ENCODE data around the gene OTULIN.
A peak's percentile ranks its signal among the peaks of the same experiment; 100 is the strongest.

Gene OTULIN

DNA sequence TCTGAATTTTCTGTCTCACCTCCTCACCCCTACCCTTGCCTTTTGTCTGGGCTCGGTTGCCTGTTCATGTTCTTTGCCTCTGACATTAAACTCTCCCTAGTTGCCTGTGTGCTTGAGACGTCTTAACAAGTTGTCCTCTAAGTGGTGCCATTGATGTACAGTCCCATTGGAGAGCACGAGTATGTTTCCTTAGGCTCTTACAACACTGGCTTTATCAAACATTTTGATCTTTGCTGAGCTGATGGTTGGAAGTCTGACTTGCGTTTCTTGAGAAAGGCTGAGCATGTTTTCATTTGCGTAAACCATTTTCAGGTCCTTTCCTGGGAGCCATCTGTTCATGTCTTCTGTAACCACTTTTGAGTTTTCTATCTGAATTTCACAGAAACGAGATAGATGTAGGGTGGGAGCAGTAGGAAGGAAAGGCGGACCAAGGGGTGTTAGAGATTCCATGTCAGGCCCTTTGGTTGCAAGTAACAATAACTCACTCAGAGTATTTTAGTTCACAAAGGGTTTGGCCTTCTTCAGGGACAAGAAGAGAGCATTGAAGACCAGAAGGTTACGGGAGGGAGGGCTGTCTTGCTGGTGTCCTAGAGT is 35.4 kb downstream of the OTULIN start:
- no peak for DNase-seq

DNA sequence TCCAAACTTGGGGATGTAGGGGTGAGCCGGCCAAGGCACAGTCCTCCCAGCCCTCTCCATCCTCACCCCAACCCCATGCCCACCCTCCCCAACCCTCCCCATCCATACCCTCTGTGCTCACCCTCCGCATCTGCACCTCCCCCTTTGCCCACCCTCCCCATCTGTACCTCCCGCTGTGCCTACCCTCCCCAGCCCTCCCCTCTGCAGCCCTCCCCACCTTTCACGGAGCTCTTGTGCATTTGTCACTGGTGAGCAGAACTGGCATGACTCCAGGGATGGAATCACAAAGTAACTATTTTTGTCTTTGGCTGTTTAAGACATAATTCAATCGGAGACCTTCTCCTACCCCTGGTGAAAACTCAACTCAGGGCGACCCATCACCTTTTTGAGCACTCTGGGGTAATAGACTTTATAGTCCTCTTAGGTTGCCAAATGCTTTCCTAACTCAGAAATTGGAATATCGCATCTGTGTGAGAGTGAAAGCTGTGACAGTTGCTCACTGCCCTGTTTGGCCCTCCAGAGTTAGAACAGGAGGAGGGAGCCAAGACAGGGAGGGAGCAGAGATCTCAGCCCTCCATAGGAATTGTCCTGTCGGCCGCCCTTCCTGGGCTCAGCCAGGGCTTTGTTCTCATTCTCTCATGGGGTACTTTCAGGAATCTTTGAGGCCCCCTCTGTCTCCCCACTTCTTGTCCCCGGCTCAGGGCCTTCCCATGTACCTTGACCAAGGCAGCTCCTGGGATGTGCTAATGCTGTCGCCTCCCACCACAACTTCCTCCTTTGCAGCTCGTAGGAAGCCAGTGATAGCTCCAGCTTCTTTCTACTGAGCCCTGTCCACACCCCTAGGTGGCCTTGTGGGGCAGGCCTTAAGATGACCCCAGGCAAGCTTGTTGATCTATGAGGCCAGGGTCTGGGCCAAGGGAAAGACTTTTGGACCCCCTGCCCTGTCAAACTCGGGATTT is 36.2 kb downstream of the OTULIN start:
- peak; percentile 61 for DNase-seq

DNA sequence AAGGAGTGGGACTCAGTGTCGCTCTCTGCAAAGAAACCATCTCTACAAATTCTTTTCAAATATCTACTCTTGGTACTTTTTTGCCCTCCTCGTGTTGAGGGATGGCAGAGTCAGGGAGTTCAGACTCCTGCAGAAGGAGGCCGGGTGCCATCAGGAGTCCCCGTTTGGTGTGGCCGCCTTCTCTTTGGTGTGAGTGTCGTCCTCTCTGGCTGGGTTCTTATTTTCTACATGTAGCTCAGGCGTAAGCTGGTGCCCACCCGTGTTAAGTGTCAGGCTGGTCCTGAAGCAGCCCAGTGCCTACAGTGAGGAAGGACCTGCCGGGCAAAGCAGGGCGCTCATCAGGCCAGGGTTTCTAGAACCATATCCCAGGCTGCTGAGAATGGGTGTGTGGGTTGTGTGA is 37.0 kb downstream of the OTULIN start:
- no peak for DNase-seq

DNA sequence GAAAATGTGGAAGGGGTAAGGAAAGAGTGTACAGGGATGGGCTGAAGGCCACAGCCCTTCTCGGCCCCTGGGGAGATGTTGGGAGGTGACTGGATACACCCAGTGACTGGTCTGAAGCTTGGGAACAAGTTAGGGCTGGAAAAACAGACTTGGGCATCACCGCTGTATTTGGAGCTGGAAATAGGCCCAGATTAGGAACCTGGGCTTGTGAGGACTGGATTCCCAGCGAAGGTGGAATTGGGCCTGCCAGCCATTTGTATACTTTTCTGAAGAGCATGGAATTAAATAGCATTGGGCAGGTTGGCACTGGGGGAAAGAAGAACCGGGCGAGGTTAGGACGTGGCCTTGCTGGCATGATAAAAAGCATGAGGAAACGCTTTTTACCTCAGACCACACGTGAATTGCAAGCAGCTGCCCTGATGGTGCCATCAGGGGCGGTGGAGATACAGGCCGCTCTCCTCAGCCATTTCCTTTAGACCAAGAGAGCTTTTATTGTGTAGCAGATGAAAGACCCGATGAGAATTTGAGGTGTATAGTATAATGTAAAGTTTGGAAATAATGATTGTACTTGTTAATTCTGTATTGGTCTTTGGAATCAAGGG is 37.8 kb downstream of the OTULIN start:
- DNase-seq = no peak

GRCh38 chr5:14705556-14705955 is 41.0 kb downstream of the OTULIN start:
- DNase-seq = no peak

GRCh38 chr5:14706615-14707021 is 42.1 kb downstream of the OTULIN start:
- peak; percentile 65 for DNase-seq

DNA sequence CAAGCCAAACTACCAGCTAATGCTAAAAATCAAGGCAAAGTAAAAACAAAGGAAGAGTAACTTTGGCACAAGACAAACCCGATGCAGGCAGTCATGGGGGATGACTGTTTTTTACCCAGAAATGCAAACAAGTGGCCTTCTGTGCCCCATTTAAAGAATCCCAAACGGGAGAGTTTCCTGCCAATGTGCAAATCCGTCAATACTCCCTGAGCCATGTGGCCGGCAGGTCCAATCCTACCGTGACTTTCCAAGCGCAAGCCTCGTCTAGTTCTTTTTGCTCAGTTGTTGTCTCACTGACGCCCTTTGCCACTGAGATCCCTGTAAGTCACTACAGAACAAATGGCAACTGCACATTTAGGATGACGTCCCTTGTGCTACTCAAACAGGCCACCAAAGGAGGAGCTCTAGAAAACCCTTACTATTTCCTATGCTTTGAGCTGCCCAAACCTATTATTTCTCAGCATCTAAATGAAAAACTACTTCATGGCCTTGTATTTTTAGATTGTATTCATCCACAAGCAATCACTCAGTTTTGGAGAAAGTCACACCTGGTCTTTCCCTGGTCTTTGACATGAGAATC is 43.4 kb downstream of the OTULIN start:
- DNase-seq = no peak

GRCh38 chr5:14708551-14708950 is 44.0 kb downstream of the OTULIN start:
- no peak for DNase-seq

DNA sequence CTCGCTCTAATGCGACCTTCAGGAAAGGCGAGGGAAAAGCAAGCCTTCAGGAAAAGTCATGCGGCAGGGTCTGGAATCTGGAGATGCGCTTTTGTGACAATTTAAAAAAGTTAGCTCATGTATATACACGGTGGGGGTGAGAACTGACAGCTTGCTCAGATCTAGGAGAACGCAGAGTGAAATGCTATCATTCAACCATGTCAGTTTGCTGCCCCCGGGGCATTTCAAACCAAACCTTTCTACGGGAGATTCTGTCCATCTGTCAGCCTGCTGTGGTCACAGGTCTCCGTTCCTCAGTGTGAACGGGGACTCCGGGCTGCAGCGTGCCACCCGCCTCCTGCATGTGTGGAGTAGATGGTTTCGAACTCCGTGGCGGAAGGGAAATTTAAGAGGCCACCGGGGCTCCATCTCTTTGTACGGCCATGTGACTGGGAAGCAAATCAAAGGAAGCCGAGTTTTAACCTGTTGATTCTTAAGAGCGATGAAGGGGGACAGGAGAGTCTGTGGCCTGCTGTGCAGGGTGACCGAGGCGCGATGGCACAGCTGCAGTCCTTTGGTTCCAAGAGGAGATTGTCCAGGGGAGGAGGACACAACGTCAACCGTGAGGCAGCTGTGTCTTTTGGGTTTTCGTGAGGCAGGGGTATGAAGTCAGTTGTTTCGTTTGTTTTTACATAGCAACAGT is 45.9 kb downstream of the OTULIN start:
- DNase-seq = no peak

GRCh38 chr5:14712131-14712530 is 47.6 kb downstream of the OTULIN start:
- DNase-seq = no peak

- no peak for DNase-seq
These were observed 48.1 kb downstream of the OTULIN start for GRCh38 chr5:14712666-14713065.

GRCh38 chr5:14713476-14714390 is 49.2 kb downstream of the OTULIN start:
- no peak for DNase-seq

DNA sequence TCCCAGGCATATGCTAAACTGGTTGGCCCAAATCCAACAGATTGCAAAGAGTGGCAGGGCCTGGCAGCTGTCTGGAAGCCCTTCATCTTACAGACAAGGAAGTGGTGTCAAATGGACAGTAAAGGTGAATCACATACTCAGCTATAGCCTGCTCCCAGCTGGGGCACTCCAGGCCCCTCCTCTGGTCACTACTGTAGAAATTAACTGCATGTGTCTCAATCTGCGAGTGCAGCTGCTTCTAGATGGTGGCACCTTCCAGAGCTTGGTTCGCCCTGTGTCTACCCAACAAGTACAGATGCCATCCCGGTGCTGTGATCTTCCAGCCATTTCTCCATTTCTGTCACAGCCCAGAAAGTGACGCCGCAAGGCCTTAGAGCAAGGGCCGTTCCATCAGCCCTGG is 50.2 kb downstream of the OTULIN start:
- no peak for DNase-seq

DNA sequence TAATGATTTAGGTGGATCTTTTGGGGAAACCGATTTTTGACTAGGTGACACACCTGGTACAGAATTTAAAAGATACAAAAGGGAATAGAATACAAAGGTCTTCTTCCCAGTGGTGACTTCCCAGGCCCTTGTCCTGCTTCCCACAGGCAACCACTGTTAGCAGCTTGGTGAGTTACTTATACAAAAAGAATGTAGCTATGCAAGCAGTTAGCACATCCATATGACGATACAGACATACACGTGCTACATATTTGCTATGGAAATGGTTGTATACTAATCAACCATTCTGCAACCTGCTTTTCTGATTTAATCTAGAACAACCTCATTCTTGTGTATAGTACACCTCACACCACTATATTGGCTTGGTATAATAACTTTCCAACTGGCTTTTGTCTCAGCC is 51.0 kb downstream of the OTULIN start:
- DNase-seq = no peak

DNA sequence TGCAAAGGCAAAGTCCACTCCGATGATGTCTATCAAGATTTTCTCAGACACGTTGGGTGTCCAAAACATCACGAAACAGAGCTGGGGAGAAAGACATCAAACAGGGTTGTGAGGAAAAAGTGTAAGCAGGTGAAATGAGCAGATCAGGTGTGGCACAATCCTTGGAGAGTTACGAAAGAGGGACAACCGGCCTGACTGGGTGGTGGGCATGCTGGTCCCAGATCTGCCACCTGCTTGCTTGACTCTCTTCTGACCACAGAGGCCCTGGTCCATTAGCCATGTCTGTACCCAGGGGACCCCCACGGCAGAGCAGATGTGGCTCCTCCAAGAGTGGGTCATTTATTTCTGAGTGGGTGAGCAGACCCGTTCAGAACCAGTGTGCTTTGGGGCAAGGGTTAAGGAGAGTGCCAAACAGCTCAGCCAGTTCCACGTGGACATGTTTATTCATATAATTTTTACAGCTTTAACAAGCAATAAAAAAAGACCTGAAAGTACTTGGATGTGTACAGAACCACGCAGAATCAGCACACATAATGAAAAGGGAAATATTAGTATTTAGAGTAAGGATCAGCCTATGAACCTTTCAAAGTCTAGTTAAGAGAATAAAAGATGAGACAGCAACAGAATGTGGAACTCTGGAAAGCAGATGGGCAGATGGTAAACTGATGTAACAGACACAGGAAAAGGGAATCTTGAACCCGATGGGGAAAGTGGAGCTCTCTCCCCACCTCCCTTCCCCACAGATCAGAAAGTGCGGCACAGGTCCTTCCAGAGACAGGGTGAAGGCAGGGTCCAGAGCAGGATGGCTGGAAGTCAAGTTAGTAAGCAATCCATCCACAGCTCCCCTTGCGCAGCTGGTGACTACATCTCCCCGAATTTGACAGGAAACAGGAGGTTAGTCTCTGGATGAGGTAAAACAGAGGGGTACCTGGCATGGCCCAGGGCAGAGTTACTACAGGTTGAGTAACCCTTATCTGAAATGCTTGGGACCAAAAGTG is 52.5 kb downstream of the OTULIN start:
- no peak for DNase-seq

DNA sequence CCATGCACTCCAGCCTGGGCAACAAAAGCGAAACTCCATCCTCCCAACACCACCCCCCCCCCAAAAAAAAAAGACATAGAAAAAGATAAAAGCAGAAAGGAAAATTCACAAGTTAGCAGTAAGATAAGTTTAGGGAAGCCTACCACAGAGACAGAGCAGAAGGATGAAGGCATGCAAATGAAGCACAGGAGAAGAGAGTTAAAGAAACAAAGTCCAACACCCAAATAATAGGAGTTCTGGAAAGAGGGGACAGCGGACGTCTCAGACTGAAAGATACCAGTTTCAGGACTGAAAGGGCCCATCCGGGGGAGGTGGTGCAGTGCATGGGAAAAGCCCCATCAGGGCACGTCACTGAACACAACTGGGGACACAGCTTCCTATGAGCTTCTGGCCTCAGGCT is 54.3 kb downstream of the OTULIN start:
- no peak for DNase-seq

DNA sequence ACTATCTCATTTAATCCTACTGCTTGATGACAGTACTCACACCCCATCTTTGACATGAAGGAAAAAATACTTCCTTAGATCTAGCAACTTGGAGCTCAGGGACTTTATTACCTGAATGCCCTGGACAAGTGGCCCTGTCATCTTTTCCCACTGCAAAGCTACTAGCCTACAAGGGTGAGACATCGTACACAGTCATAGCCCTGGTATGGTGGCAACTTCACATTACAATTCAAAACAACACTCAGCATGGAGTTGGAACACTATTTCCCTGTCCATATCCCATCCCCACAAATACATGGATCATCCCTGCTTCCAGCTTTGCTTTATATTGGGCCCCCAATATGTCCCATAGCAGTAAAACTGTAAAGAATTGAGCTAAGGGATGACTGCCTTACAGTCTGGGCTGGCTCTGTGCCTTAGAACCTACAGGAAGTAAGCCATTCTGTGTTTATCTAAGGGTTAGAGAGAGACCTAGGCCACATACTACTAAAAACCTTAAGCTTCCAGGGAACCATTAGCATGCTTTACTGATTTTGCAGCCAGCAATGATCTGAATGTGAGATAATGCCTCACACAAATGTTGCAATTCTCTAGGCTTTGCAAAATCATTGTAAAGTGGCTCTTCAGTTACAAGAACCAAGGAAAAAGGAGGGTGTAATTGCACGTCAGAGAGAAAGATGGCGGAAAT is 55.9 kb downstream of the OTULIN start:
- no peak for DNase-seq

DNA sequence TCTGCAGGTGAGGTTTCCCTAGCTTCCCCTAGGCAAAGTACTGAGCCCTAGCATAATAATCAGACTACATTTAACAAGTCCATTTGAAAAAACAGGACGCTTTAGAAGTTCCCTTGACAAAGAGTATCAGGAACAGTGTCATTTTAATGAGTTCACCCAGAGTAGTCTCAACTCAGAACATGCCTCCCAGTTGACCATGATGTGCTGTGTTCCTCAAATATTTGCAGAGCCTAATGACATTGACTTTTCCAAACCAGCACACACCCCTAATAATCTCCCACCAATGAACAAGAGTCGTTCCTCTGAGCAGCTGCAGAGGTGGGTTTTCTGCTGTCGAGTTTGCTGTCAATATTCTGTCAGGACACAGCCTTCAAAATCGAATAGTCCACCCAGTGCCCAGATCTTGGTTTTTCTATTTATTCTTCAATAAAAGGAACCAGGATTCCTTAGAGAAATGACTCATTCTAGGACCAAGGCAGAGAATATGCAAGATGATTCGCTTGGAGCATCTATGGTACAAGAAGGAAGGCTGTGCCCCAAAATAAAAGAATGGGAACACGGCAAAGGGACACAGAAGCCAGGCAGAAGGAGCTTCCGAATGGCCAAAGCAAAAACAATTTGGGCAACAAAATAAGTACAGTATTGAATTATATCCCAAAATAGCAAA is 57.6 kb downstream of the OTULIN start:
- DNase-seq = no peak

DNA sequence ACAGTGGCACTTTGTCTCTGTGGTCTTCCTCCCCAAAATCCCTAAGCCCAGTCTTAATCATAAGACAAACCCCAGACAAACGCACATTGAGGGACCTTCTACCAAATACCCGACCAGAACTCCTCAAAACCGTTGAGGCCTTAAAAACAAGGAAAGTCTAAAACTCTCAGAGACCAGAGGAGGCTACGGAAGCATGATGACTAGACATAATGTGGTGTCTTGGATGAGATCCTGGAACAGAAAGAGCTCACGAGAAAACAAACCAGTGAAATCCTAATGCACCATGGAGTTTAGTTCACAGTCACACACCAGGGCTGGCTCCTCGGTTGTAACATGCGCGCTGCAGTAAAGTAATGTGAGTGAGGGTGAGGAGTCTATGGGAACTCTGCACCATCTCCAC is 58.4 kb downstream of the OTULIN start:
- no peak for DNase-seq
